B cell (primary cell): ENCODE measurements around the gene ETV6. TPM values are rescaled to one million over a fixed set of nuclear protein-coding genes. Genes with fewer than 3 reads are reported as not detected.

ENCODE experiments used
- ATAC-seq: fragments of 200-7000 bp; cut with Tn5 transposase; one replicate; pipeline ENCODE4 v1.10.0; 2021; ENCODE audit warnings: low read depth, mild to moderate bottlenecking, moderate number of reproducible peaks, moderate library complexity
- CTCF ChIA-PET: fragments of 350-600 bp; sonication (Branson Sonifier 250); formaldehyde crosslinking; loops from one replicate; lab custom pipeline; 2021; ENCODE audit warnings: antibody characterized with exemption, inconsistent platforms; lab: Charles Lee
- POLR2A ChIA-PET: fragments of 350-600 bp; sonication (Branson Sonifier 250); formaldehyde crosslinking; loops from one replicate; lab custom pipeline; 2021; ENCODE audit warnings: antibody characterized with exemption; lab: Charles Lee
- DNase-seq: peaks from one replicate; pipeline ENCODE4 v3.0.0; 2013
- H2AFZ ChIP-seq: 2 replicates; pipeline ENCODE4 v1.6.1; 2012; ENCODE audit warnings: mild to moderate bottlenecking, low read depth, low read length; ENCODE audit not compliant: insufficient read depth, poor library complexity, severe bottlenecking
- H3K27ac ChIP-seq, 2 donors: 1 replicate in 1 of 2; 2 replicates in 1 of 2; pipeline ENCODE4 v1.5.1; 2012 to 2013; ENCODE audit warnings: low read length in 2 of 2, mild to moderate bottlenecking in 2 of 2, moderate library complexity in 1 of 2
- H3K27me3 ChIP-seq, 4 experiments: fragments of 200-600 bp in 1 of 4; sonication (generic) in 1 of 4; replicated peaks in 1 of 4; 1 replicate in 2 of 4; 2 replicates in 2 of 4; pipeline versions ENCODE4 v1.6.1 to v1.7.0; 2013 to 2016; ENCODE audit warnings: low read length in 3 of 4, mild to moderate bottlenecking in 2 of 4, mixed read lengths in 1 of 4, moderate library complexity in 1 of 4; ENCODE audit not compliant: insufficient read depth in 4 of 4, control insufficient read depth in 3 of 4; ENCODE audit errors: control extremely low read depth in 1 of 4
- H3K36me3 ChIP-seq, 2 experiments: replicated peaks in 1 of 2; 1 replicate in 1 of 2; 2 replicates in 1 of 2; pipeline versions ENCODE4 v1.6.1 to v1.7.1; 2013; ENCODE audit warnings: low read length in 1 of 2; ENCODE audit not compliant: insufficient read depth in 2 of 2, control insufficient read depth in 1 of 2; ENCODE audit errors: control extremely low read depth in 1 of 2, extremely low read depth in 1 of 2
- H3K4me1 ChIP-seq, 2 donors: fragments of 200-600 bp in 1 of 2; sonication (generic) in 1 of 2; 1 replicate in 1 of 2; 2 replicates in 1 of 2; pipeline versions ENCODE4 v1.5.1 to v1.6.1; 2013 to 2017; ENCODE audit warnings: low read length in 2 of 2; ENCODE audit not compliant: control insufficient read depth in 2 of 2, insufficient read depth in 2 of 2
- H3K4me2 ChIP-seq: replicated peaks from 2 replicates; pipeline ENCODE3; 2012; ENCODE audit warnings: mild to moderate bottlenecking, low read depth, low read length; ENCODE audit not compliant: poor library complexity, severe bottlenecking
- H3K4me3 ChIP-seq, 5 experiments: fragments of 200-600 bp in 1 of 5; sonication (generic) in 1 of 5; 1 replicate in 3 of 5; 2 replicates in 2 of 5; pipeline versions ENCODE4 v1.5.1 to v1.7.0; 2011 to 2016; ENCODE audit warnings: low read length in 4 of 5, mild to moderate bottlenecking in 4 of 5, low read depth in 2 of 5, control low read depth in 1 of 5, moderate library complexity in 1 of 5; ENCODE audit not compliant: insufficient read depth in 1 of 5; ENCODE audit errors: control extremely low read depth in 1 of 5, extremely low read depth in 1 of 5
- H3K79me2 ChIP-seq: fragments of 200-600 bp; sonication (generic); one replicate; pipeline ENCODE4 v1.6.0; 2016; ENCODE audit warnings: low read length; ENCODE audit not compliant: control insufficient read depth, insufficient read depth
- H3K9ac ChIP-seq: fragments of 200-600 bp; sonication (generic); 2 replicates; pipeline ENCODE4 v1.6.1; 2017; ENCODE audit warnings: mild to moderate bottlenecking, low read length, moderate library complexity
- H3K9me3 ChIP-seq, 3 donors: one replicate each; pipeline versions ENCODE4 v1.6.1 to v1.7.1; 2013; ENCODE audit warnings: low read length in 2 of 3; ENCODE audit not compliant: control insufficient read depth in 2 of 3, insufficient read depth in 1 of 3; ENCODE audit errors: control extremely low read depth in 1 of 3
- H4K20me1 ChIP-seq: 2 replicates; pipeline ENCODE4 v1.6.0; 2012; ENCODE audit warnings: mild to moderate bottlenecking, low read length; ENCODE audit not compliant: insufficient read depth, control insufficient read depth, poor library complexity, severe bottlenecking
- H3K27ac Mint-ChIP-seq: one replicate; pipeline ENCODE4 v1.8.0; 2021; ENCODE audit warnings: mixed read lengths
- H3K27me3 Mint-ChIP-seq: one replicate; pipeline ENCODE4 v1.8.0; 2021; ENCODE audit warnings: mixed read lengths
- H3K4me1 Mint-ChIP-seq: one replicate; pipeline ENCODE4 v1.8.0; 2021; ENCODE audit warnings: mixed read lengths
- H3K4me3 Mint-ChIP-seq: one replicate; pipeline ENCODE4 v1.8.0; 2021; ENCODE audit warnings: mixed read lengths
- H3K9me3 Mint-ChIP-seq: one replicate; pipeline ENCODE4 v1.8.0; 2022; ENCODE audit warnings: mixed read lengths; ENCODE audit not compliant: insufficient read depth
- EZH2 ChIP-seq: IDR thresholded peaks from 2 replicates; pipeline ENCODE4 v1.6.1; 2012; ENCODE audit warnings: borderline replicate concordance, low read depth, mild to moderate bottlenecking, moderate library complexity, low read length; ENCODE audit not compliant: insufficient read depth, poor library complexity, severe bottlenecking
- WGBS: methylation state at CpG from one replicate; pipeline ENCODE4 v1.1.5; 2013; ENCODE audit warnings: missing lambda C conversion rate; ENCODE audit not compliant: insufficient coverage; 5-methylcytosine and 5-hydroxymethylcytosine counted together
- intact Hi-C: fragments of 100-400 bp; cut with micrococcal nuclease; formaldehyde crosslinking; loops from one replicate; pipeline ENCODE4 v1.10.0; 2022
- polyA plus RNA-seq: library from polyadenylated mRNA; depleted of rRNA; stranded (reverse); fragments of >200 nt; gene quantifications from 2 replicates; pipeline ENCODE4 v1.2.3, GENCODE V29; 2012
- total RNA-seq, 2 donors: library from RNA; stranded (reverse); fragments of 120-200 nt in 1 of 2; gene quantifications; 1 replicate in 1 of 2; 2 replicates in 1 of 2; pipeline versions ENCODE4 v1.2.3 to v1.2.4, GENCODE V29; 2013 to 2022
- TF ChIP-seq, protein P1 (sequence below): fragments of 200-600 bp; IDR thresholded peaks from one replicate; pipeline ENCODE4 v1.8.0; 2022; ENCODE audit warnings: antibody characterized with exemption, mild to moderate bottlenecking

ETV6 gene
- total and polyA plus RNA-seq, 2 donors (not counting 1 experiment from before 2014, with no cell fraction given) = 17.4 to 123 TPM

DNA sequence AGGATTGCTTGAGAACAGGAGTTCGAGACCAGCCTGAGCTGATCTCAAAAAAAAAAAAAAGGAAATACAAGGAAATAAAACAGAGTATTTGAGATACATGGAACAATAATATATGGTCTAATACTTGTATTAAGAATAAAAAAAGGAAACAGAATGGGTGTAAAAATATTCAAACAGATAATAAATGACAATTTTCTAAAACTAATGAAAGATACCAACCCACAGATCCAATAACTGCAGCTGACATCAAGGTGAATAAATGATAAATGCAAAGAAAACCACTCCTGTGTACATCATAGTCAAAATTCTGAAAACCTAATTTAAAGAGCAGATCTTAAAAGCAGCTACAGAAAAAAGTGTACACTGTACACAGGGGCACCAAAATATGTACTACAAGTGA, 4.1 kb upstream of the ETV6 start:
- Histone ChIP-seq H3K27me3 (no peaks in the 10 kb centered on the region), H3K9ac (no peak overlapping the region), H3K27ac (no peak overlapping the region), H3K36me3 (no peaks in the 10 kb centered on the region), H4K20me1 (no peaks in the 10 kb centered on the region), H3K4me2 (no peak overlapping the region), H3K4me3 (no peak overlapping the region), H3K79me2 (peaks cover 2% of the 10 kb centered on the region), H3K4me1 (peaks cover 0 to 4% of the 10 kb centered on the region in 2 donors), H2AFZ (no peak overlapping the region), H3K9me3 (no peaks in the 10 kb centered on the region)
- Mint-ChIP-seq H3K27ac (no peak overlapping the region), H3K27me3 (no peaks in the 10 kb centered on the region), H3K9me3 (no peaks in the 10 kb centered on the region), H3K4me3 (no peak overlapping the region), H3K4me1 (peaks cover 6% of the 10 kb centered on the region)
- ChIA-PET CTCF (interaction anchor here (1.5 to 1.8 kb wide), 2 partner anchors 100 to 388 kb away, joined by 3 to 7 read pairs; no protein-coding TSS in a partner anchor), POLR2A (interaction anchor here (0.6 kb wide), 1 partner anchor 81 kb away, joined by 3 read pairs; no protein-coding TSS in a partner anchor)
- ATAC-seq (no peak), DNase-seq (no peak)
- WGBS = no CpG with 5 or more reads among the region's 1 CpG
- intact Hi-C loops = loop anchor here (5.0 kb wide), 1 partner anchor 1072 kb away; the partner anchor contains the start of gene CDKN1B
- TF ChIP-seq, protein P1, sequence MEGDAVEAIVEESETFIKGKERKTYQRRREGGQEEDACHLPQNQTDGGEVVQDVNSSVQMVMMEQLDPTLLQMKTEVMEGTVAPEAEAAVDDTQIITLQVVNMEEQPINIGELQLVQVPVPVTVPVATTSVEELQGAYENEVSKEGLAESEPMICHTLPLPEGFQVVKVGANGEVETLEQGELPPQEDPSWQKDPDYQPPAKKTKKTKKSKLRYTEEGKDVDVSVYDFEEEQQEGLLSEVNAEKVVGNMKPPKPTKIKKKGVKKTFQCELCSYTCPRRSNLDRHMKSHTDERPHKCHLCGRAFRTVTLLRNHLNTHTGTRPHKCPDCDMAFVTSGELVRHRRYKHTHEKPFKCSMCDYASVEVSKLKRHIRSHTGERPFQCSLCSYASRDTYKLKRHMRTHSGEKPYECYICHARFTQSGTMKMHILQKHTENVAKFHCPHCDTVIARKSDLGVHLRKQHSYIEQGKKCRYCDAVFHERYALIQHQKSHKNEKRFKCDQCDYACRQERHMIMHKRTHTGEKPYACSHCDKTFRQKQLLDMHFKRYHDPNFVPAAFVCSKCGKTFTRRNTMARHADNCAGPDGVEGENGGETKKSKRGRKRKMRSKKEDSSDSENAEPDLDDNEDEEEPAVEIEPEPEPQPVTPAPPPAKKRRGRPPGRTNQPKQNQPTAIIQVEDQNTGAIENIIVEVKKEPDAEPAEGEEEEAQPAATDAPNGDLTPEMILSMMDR = no peak
- TF ChIP-seq EZH2 = no peak
